ENCODE measurements around the gene PSME2. TPM values are rescaled to one million over a fixed set of nuclear protein-coding genes. Genes with fewer than 3 reads are reported as not detected.

The PSME2 gene
- total and polyA plus RNA-seq, 2 of the 13 experiments (the other 11 are each of a cell fraction or from before 2014, with no cell fraction given), result 332 to 716 TPM

GRCh38 chr14:24147761-24148428 lies 1.5 kb upstream of the PSME2 start (continued):
- TF ChIP-seq ZNF407 (CRISPR knock-in tag; IDR thresholded peaks at IDR 0.05; ENCODE audit: not compliant biosample characterization) (peak; percentile 93), ZBTB7A (CRISPR knock-in tag; IDR thresholded peaks at IDR 0.05) (no peak), SRSF4 (IDR thresholded peaks at IDR 0.05; ENCODE audit: low read depth, low read length, poor library complexity, severe bottlenecking) (no peak), MXD1 (CRISPR knock-in tag; IDR thresholded peaks at IDR 0.05) (peak; percentile 72), EZH2 (conservative IDR thresholded peaks at IDR 0.05; ENCODE audit: low read depth, low read length) (no peak), MIXL1 (CRISPR knock-in tag; IDR thresholded peaks at IDR 0.05) (no peak)
- TF ChIP-seq, protein P1, sequence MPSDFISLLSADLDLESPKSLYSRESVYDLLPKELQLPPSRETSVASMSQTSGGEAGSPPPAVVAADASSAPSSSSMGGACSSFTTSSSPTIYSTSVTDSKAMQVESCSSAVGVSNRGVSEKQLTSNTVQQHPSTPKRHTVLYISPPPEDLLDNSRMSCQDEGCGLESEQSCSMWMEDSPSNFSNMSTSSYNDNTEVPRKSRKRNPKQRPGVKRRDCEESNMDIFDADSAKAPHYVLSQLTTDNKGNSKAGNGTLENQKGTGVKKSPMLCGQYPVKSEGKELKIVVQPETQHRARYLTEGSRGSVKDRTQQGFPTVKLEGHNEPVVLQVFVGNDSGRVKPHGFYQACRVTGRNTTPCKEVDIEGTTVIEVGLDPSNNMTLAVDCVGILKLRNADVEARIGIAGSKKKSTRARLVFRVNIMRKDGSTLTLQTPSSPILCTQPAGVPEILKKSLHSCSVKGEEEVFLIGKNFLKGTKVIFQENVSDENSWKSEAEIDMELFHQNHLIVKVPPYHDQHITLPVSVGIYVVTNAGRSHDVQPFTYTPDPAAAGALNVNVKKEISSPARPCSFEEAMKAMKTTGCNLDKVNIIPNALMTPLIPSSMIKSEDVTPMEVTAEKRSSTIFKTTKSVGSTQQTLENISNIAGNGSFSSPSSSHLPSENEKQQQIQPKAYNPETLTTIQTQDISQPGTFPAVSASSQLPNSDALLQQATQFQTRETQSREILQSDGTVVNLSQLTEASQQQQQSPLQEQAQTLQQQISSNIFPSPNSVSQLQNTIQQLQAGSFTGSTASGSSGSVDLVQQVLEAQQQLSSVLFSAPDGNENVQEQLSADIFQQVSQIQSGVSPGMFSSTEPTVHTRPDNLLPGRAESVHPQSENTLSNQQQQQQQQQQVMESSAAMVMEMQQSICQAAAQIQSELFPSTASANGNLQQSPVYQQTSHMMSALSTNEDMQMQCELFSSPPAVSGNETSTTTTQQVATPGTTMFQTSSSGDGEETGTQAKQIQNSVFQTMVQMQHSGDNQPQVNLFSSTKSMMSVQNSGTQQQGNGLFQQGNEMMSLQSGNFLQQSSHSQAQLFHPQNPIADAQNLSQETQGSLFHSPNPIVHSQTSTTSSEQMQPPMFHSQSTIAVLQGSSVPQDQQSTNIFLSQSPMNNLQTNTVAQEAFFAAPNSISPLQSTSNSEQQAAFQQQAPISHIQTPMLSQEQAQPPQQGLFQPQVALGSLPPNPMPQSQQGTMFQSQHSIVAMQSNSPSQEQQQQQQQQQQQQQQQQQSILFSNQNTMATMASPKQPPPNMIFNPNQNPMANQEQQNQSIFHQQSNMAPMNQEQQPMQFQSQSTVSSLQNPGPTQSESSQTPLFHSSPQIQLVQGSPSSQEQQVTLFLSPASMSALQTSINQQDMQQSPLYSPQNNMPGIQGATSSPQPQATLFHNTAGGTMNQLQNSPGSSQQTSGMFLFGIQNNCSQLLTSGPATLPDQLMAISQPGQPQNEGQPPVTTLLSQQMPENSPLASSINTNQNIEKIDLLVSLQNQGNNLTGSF (CRISPR knock-in tag; IDR thresholded peaks at IDR 0.05), result peak; percentile 92
